ENCODE results near the gene ABCD4.

The ABCD4 gene

DNA sequence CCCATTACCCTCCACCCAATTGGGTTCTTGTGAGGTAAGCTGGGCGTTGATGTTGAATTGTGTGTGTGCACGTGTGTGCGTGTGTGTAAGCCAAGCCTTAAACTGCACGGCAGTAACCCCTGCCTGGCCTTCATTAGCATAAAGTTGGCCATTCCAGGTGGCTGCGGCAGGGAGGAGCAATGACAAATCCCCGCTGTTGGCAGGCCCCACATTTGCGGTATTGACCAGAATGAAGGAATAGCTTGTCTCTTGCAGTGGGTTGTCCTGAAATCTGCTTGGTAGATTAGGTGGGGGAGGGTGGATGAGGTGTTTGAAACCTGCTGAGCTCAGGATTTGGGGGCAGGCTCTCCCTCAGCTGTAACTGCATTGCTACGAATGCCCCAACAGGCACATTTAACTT lies 56.2 kb downstream of the ABCD4 start:
- DNase-seq (ENCODE audit: low read depth in 1 of 2, low spot score in 1 of 2), result no peak
- TF ChIP-seq JUND (IDR thresholded peaks at IDR 0.05; ENCODE audit: low read depth), result no peak
- in situ Hi-C loops (cut with HindIII; ENCODE audit: low pct_unique_long_range_greater_than_20kb, low sequenced_read_pairs), result no loop called here

DNA sequence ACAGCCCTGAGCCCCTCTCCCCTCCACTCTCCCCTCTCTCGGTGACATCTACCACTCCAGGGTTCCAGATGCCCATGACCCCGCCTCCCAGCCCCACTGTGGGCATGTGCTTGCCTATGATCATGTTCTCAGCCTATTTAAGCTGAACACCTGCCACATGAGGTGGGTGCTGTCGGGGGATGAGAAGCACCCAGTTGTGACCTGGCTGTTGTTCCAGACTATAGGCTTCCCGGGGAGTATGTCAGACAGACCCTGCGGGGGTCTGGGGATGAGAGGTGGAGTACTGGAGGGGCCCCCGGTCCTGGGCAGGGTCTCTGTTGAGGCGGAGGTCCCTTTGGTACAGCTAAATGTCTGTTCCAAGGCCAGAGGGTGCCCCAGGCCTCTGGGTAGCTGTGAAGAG lies 57.4 kb downstream of the ABCD4 start:
- TF ChIP-seq JUND (IDR thresholded peaks at IDR 0.05; ENCODE audit: low read depth), result no peak
- DNase-seq (ENCODE audit: low read depth in 1 of 2, low spot score in 1 of 2), result no peak
- in situ Hi-C loops (cut with HindIII; ENCODE audit: low pct_unique_long_range_greater_than_20kb, low sequenced_read_pairs), result no loop called here

DNA sequence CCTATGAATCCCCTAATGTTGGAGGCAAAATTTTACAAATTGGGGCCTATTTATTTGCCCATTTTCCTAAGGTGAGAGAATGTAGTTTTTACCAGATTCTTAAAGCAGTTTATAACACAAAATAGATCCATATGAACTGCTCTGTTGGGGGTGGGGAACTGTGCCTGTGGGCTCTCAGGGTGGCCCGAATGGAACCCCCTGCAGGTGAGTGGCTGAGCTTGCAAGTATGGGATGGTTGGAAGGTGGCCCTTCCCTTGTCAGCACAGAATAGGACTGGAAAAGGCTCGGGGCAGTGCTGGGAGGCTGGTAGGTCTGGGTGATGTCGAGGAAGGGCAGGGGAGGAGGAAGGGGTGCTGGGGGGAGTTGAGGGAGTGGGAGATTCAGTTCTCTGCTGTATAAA lies 58.6 kb downstream of the ABCD4 start:
- no peak for TF ChIP-seq JUND (IDR thresholded peaks at IDR 0.05; ENCODE audit: low read depth)
- DNase-seq (ENCODE audit: low read depth in 1 of 2, low spot score in 1 of 2), result no peak
- in situ Hi-C loops (cut with HindIII; ENCODE audit: low pct_unique_long_range_greater_than_20kb, low sequenced_read_pairs), result no loop called here

DNA sequence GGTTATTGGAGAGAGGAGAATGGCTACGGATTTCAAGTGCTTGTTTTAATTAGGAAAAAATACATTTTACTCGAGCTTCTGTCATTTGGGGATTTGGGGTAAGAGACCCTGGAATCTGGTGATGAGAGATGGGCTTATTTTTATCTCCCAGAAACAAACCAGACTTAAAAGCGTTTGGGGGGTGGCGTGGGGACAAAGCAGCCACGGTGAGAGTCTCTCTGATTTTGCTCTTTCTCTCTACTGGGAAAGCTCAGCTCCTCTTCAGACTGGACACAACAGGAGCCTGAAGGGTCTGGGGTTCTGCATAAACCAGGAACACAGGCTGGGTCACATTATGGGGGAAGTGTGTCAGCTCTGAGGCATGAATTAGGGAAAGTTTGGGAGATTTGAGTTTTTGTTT lies 59.7 kb downstream of the ABCD4 start:
- no peak for TF ChIP-seq JUND (IDR thresholded peaks at IDR 0.05; ENCODE audit: low read depth)
- DNase-seq (ENCODE audit: low read depth in 1 of 2, low spot score in 1 of 2), result no peak
- in situ Hi-C loops (cut with HindIII; ENCODE audit: low pct_unique_long_range_greater_than_20kb, low sequenced_read_pairs), result no loop called here

DNA sequence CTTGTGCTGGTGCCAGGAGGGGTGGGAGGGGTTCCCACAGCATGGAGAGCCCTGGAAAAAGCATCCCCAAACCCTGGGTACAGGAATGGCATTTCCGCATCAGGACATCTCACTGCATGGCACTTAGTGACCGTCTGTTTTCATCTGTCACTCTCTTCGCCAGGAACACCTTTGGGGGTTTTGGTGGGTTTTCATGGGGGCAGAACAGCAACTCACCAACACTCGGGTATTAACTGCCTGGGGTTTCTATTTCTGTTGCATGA lies 60.0 kb downstream of the ABCD4 start:
- DNase-seq (ENCODE audit: low read depth in 1 of 2, low spot score in 1 of 2), result no peak
- TF ChIP-seq JUND (IDR thresholded peaks at IDR 0.05; ENCODE audit: low read depth), result no peak
- in situ Hi-C loops (cut with HindIII; ENCODE audit: low pct_unique_long_range_greater_than_20kb, low sequenced_read_pairs), result no loop called here

DNA sequence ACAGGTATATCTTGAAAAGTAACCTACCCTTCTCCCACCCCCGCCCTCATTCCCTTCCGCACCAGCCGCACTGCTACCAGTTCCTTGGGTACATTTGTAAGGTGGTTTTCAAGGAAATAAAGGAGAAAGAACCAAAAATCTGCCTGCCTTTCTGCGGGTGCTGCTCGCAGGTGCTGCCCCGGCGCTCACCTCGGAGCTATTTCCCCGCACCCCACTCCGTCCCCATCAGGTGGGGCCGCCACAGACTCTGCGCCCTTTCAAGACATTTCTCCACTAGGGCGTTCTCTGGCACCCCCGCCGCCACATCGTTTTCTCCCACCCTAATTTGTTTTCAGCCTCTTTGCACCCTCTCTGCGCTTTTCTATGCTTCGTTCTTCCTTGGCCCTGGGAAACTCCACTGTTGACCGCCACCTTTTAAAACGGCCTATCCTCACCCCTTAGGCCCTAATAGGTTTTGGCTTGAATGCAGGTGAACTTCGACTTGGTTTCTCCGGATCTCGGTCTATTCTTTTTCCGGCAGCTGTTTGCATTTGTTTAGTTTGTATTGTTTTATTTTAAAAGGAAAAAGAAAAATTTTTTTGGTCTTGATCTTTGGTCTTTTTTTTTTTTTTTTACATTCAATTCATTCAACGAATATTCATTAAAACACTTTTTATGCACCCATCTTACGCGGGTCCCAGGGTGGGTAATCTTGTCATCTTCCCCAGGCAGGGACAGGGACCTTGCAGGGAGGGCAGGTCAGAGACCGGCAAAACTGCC lies 60.5 kb downstream of the ABCD4 start:
- in situ Hi-C loops (cut with HindIII; ENCODE audit: low pct_unique_long_range_greater_than_20kb, low sequenced_read_pairs), result no loop called here
- DNase-seq (ENCODE audit: low read depth in 1 of 2, low spot score in 1 of 2), result no peak
- no peak for TF ChIP-seq JUND (IDR thresholded peaks at IDR 0.05; ENCODE audit: low read depth)

DNA sequence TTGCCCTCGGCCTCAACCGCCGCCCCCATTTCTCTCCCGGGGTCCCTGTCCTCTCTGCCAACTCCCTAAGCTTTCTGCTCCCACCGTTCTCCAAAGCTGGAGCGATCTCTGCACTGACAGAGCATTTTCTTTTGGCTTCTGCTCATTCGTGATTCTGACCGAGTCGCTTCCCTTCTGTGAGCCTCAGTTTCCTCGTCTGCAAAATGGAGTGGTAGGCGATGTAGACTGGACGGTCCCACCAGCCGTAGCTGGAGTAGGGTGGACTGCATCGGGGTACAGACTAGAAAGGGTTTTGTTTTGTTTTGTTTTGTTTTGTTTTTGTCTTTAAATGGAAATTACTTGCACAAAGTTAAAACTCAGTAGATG lies 61.1 kb downstream of the ABCD4 start:
- TF ChIP-seq JUND (IDR thresholded peaks at IDR 0.05; ENCODE audit: low read depth), result no peak
- in situ Hi-C loops (cut with HindIII; ENCODE audit: low pct_unique_long_range_greater_than_20kb, low sequenced_read_pairs), result no loop called here
- DNase-seq (ENCODE audit: low read depth in 1 of 2, low spot score in 1 of 2), result no peak

DNA sequence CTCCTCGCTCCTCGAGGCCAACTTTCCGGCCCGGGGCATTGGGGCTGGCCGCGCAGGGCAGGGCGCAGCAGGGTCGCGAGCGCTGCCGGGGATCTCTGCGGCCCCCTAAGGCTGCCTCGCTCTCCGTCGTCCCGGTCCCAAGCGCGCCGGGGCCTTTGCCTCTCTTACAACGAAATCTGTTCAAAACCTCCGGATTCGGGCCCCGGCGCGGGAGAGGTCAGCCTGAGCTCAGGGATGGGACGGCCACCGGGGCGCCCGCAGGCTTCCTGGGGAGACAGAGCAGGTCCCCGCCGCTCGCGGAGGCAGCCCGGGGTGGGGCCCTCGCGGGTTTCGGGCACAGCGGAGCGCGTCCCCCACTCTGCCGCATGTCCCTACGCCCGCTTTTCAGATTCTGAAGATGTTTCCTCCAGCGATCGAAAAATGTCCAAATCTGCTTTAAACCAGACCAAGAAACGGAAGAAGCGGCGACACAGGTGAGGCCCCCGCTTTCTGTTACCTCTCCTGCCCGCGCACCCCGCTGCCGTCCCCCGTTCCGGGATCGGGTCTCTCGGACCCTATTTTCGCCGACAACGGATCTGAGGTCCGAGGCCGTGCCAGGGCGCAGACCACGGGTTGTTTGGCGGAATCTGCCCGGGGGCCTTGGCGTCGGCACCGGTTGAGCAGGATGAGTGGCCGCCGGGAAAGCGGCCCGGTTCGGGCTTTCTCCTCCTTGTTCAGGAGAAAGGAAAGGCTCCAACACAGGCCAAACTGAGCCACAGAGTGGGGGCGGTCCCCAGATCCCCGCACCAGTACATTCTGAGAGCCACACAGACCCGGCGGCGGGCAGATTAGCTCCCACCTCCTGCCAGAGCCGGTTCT lies 61.7 kb downstream of the ABCD4 start:
- no peak for TF ChIP-seq JUND (IDR thresholded peaks at IDR 0.05; ENCODE audit: low read depth)
- in situ Hi-C loops (cut with HindIII; ENCODE audit: low pct_unique_long_range_greater_than_20kb, low sequenced_read_pairs), result no loop called here
- DNase-seq (ENCODE audit: low read depth in 1 of 2, low spot score in 1 of 2), result peak; percentile 67 to 89

DNA sequence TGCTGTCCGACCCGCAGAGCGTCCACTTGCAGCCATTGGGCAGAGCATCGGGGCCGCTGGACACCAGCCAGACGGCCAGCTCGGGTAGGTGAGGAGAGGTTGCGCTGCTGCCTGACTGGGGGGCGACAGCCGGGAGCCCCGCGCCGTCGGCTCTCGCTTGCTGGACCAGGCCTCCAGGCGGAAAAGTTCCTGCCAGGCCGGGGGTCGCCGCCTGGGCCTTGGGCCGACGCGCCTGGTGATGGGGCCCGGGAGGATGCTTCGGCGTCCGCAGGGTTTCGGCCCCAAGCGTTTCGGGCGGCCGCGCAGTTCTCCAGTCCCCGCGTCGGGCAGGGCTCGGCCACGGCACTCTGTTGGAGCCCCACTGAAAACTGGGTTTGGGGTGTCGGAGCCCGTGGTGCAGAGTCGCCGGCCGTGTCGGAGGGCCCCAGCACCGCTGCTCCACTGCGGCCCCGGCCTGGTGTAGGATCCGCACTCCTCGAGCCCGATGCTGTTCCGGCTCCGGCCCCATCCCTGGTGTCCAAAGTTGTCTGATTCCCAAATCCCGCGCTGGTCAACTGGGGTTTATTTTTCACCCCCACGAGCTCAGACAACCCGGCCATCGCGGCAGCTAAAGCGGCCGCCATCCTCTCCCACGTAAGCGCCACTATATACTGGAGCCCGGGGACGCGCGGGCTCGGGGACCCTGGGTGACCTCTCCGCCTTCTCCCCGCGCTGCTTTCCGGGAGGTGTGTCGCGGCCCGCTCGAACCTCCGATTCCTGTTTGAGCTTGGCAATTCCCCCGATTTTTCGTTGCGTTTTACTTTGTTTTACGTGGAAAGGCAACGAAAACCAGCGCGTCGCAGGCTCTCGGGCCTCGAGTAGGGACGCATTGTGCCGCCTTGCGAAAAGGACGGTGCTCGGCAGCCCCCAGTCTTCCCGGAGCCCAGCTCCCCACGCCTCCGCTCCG lies 62.6 kb downstream of the ABCD4 start:
- no peak for TF ChIP-seq JUND (IDR thresholded peaks at IDR 0.05; ENCODE audit: low read depth)
- in situ Hi-C loops (cut with HindIII; ENCODE audit: low pct_unique_long_range_greater_than_20kb, low sequenced_read_pairs), result no loop called here
- no peak for DNase-seq (ENCODE audit: low read depth in 1 of 2, low spot score in 1 of 2)

DNA sequence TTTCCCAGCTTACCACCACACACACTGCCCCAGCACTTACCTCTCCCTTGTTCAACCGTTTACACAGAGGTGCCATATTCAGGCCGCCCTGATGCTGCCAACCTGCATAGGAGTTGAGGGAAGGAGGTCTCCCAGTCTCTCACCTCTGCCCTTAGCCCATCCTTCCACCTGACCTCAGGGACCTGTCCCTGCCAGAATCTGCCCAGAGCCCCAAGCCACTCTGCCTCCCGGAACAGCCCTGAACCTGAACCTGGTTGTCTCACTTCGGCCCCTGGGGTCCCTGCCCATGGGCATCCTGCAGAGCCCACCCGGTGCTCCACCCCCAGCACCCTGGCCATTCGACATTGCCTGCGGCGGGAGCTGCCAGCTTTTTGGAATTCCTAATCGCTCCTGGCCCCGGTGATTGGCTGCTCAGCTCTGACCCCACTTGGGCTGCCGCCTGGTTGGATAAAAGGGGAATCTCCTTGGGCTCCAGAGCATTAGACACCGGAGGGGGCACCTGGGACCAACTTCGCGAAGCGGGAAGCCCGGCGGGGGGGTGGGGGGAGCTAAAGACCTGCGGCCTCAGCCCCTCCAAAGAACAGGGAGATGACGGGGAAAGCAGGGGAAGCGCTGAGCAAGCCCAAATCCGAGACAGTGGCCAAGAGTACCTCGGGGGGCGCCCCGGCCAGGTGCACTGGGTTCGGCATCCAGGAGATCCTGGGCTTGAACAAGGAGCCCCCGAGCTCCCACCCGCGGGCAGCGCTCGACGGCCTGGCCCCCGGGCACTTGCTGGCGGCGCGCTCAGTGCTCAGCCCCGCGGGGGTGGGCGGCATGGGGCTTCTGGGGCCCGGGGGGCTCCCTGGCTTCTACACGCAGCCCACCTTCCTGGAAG lies 63.5 kb downstream of the ABCD4 start, which contains the start of gene VSX2:
TSS of gene VSX2 (plus strand) at position 476 of the 874 bp plus-strand sequence. CDS start at position 589, 113 bp downstream.
- DNase-seq (ENCODE audit: low read depth in 1 of 2, low spot score in 1 of 2), result no peak
- in situ Hi-C loops (cut with HindIII; ENCODE audit: low pct_unique_long_range_greater_than_20kb, low sequenced_read_pairs), result no loop called here
- no peak for TF ChIP-seq JUND (IDR thresholded peaks at IDR 0.05; ENCODE audit: low read depth)

DNA sequence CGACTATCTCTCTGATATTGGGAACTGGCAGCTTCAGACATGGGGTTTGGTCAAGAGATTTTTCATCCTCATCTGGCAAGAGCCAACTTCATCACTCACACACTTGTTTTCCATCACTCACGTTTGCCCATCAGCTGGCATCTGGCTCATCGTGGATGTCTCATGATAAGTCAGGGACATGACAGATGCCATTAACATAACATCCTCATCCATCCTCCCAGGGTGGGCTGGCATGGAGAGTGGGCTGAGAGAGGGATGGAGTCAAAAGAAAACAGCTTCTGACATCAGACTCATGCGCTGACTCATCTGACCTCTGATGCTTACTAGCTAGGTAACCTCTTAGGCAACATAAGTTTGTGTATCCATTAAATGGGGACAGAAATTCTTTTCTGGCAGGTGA lies 65.3 kb downstream of the ABCD4 start:
- no peak for TF ChIP-seq JUND (IDR thresholded peaks at IDR 0.05; ENCODE audit: low read depth)
- in situ Hi-C loops (cut with HindIII; ENCODE audit: low pct_unique_long_range_greater_than_20kb, low sequenced_read_pairs), result no loop called here
- DNase-seq (ENCODE audit: low read depth in 1 of 2, low spot score in 1 of 2), result no peak

All from T47D (cell line).